SU-DHL-6 (cell line): Measurements from ENCODE around the gene HMGN5.

ENCODE experiments used
- H2AFZ ChIP-seq: fragments of 200-600 bp; sonication (generic); 2 replicates; pipeline ENCODE4 v1.6.1; 2014; ENCODE audit warnings: low read depth, mild to moderate bottlenecking, moderate library complexity, mixed read lengths, antibody characterized with exemption, low read length; ENCODE audit not compliant: severe bottlenecking
- H3F3A ChIP-seq: fragments of 200-600 bp; shearing (Covaris generic); 2 replicates; pipeline ENCODE4 v1.6.0; 2016; ENCODE audit warnings: antibody characterized with exemption, mild to moderate bottlenecking; ENCODE audit not compliant: insufficient read depth
- H3K27ac ChIP-seq: fragments of 200-600 bp; sonication (generic); 2 replicates; pipeline ENCODE4 v1.5.1; 2016; ENCODE audit warnings: low read depth, mild to moderate bottlenecking, low read length, moderate library complexity, mixed read lengths
- H3K27me3 ChIP-seq: fragments of 200-600 bp; sonication (generic), shearing (Covaris generic); 2 replicates; pipeline ENCODE4 v1.6.0; 2014; ENCODE audit warnings: mild to moderate bottlenecking, low read length
- H3K36me3 ChIP-seq: fragments of 200-600 bp; sonication (generic); 2 replicates; pipeline ENCODE4 v1.6.1; 2014; ENCODE audit warnings: mild to moderate bottlenecking, low read length, mixed read lengths
- H3K4me2 ChIP-seq: fragments of 300-600, 200-600 bp; shearing (Covaris generic), sonication (generic); 2 replicates; pipeline ENCODE4 v1.6.0; 2014; ENCODE audit warnings: low read length, low read depth, mild to moderate bottlenecking; ENCODE audit not compliant: poor library complexity, severe bottlenecking
- H3K4me3 ChIP-seq: fragments of 200-600 bp; sonication (generic); 2 replicates; pipeline ENCODE4 v1.5.1; 2014; ENCODE audit warnings: antibody characterized with exemption, low read length, mild to moderate bottlenecking, mixed read lengths; ENCODE audit not compliant: insufficient read depth, poor library complexity, severe bottlenecking
- H3K79me2 ChIP-seq: fragments of 200-600 bp; sonication (generic); 2 replicates; pipeline ENCODE4 v1.6.1; 2014; ENCODE audit warnings: mild to moderate bottlenecking, low read length, moderate library complexity; ENCODE audit not compliant: insufficient read depth
- H3K9ac ChIP-seq: fragments of 200-600 bp; sonication (generic); 2 replicates; pipeline ENCODE4 v1.7.0; 2014; ENCODE audit warnings: mild to moderate bottlenecking, low read length
- H3K9me2 ChIP-seq: fragments of 200-600 bp; sonication (generic); replicated peaks from 2 replicates; pipeline ENCODE4 v1.6.1; 2014; ENCODE audit warnings: low read length; ENCODE audit not compliant: insufficient read depth
- H3K9me3 ChIP-seq: fragments of 200-600 bp; sonication (generic); 2 replicates; pipeline ENCODE4 v1.6.1; 2014; ENCODE audit warnings: low read length, mixed read lengths; ENCODE audit not compliant: insufficient read depth
- H4K20me1 ChIP-seq: fragments of 200-600 bp; sonication (generic); 2 replicates; pipeline ENCODE4 v1.6.1; 2014; ENCODE audit warnings: low read depth, mild to moderate bottlenecking, antibody characterized with exemption, low read length, moderate library complexity, mixed read lengths
- CTCF ChIP-seq: fragments of 200-600 bp; sonication (generic); IDR thresholded peaks from one replicate; pipeline ENCODE4 v1.5.1; 2017; ENCODE audit warnings: antibody characterized with exemption, mild to moderate bottlenecking, low read length, moderate library complexity; ENCODE audit not compliant: insufficient read depth, poor library complexity, severe bottlenecking
- EZH2phosphoT487 ChIP-seq: fragments of 200-600 bp; sonication (generic), shearing (Covaris generic); conservative IDR thresholded peaks from 2 replicates; pipeline ENCODE4 v1.6.1; 2018; ENCODE audit warnings: mild to moderate bottlenecking, antibody characterized with exemption, low read length, moderate library complexity, mixed read lengths

HMGN5 gene

GRCh38 chrX:81114757-81115156 is 87.0 kb downstream of the HMGN5 start:
- Histone ChIP-seq H3K27me3 (no peaks in the 10 kb centered on the region), H2AFZ (no peak overlapping the region), H3K9me2 (no peaks in the 10 kb centered on the region), H4K20me1 (no peaks in the 10 kb centered on the region), H3K79me2 (peaks cover 6% of the 10 kb centered on the region; the same call in 1 of the 2 replicates), H3F3A (no peaks in the 10 kb centered on the region), H3K9ac (no peak overlapping the region), H3K9me3 (no peaks in the 10 kb centered on the region), H3K4me3 (no peak overlapping the region), H3K36me3 (no peaks in the 10 kb centered on the region), H3K4me2 (no peak overlapping the region), H3K27ac (no peak overlapping the region)
- TF ChIP-seq EZH2phosphoT487: no peak
- TF ChIP-seq CTCF: no peak

GRCh38 chrX:81110286-81110685 is 91.4 kb downstream of the HMGN5 start:
- H3K9me3 ChIP-seq: no peaks in the 10 kb centered on the region
- no peak for TF ChIP-seq EZH2phosphoT487
- no peak for TF ChIP-seq CTCF
- no peaks in the 10 kb centered on the region for H3K9me2 ChIP-seq
- no peaks in the 10 kb centered on the region for H3F3A ChIP-seq
- H3K36me3 ChIP-seq: no peaks in the 10 kb centered on the region
- no peaks in the 10 kb centered on the region for H4K20me1 ChIP-seq
- H3K4me3 ChIP-seq: no peak overlapping the region
- H3K79me2 ChIP-seq: no peaks in the 10 kb centered on the region
- H3K27me3 ChIP-seq: no peaks in the 10 kb centered on the region
- H3K4me2 ChIP-seq: no peak overlapping the region
- H3K9ac ChIP-seq: no peak overlapping the region
- no peak overlapping the region for H3K27ac ChIP-seq
- H2AFZ ChIP-seq: no peak overlapping the region

- TF ChIP-seq CTCF (no peak), EZH2phosphoT487 (no peak)
- H3K27ac ChIP-seq: no peak overlapping the region
- no peaks in the 10 kb centered on the region for H4K20me1 ChIP-seq
- H3K9me3 ChIP-seq: no peaks in the 10 kb centered on the region
- no peaks in the 10 kb centered on the region for H3K36me3 ChIP-seq
- no peaks in the 10 kb centered on the region for H3K27me3 ChIP-seq
- no peaks in the 10 kb centered on the region for H3F3A ChIP-seq
- H3K9ac ChIP-seq: no peak overlapping the region
- no peak overlapping the region for H3K4me3 ChIP-seq
- H3K4me2 ChIP-seq: no peak overlapping the region
- H3K79me2 ChIP-seq: no peaks in the 10 kb centered on the region
- no peak overlapping the region for H2AFZ ChIP-seq
- no peaks in the 10 kb centered on the region for H3K9me2 ChIP-seq
These were observed 119.1 kb downstream of the HMGN5 start for GRCh38 chrX:81082649-81083048.
